Neuronal stem cell (in vitro differentiated cells): ENCODE results near the gene ZFTA.

ENCODE experiments used
- DNase-seq: peaks from one replicate; pipeline ENCODE4 v3.0.0-alpha.2; 2013; ENCODE audit warnings: low spot score
- H2AFZ ChIP-seq: one replicate; pipeline ENCODE4 v1.6.1; 2013; ENCODE audit warnings: mild to moderate bottlenecking, low read length, inconsistent platforms
- H2AK5ac ChIP-seq: 2 replicates; pipeline ENCODE4 v1.6.1; 2013; ENCODE audit warnings: low read depth, mild to moderate bottlenecking, inconsistent platforms, low read length, moderate library complexity, mixed read lengths
- H2BK120ac ChIP-seq: 2 replicates; pipeline ENCODE4 v1.6.1; 2013; ENCODE audit warnings: low read depth, mild to moderate bottlenecking, inconsistent platforms, low read length, moderate library complexity, mixed read lengths
- H2BK12ac ChIP-seq: one replicate; pipeline ENCODE4 v1.6.1; 2013; ENCODE audit warnings: low read length, inconsistent platforms
- H2BK15ac ChIP-seq: 2 replicates; pipeline ENCODE4 v1.6.1; 2013; ENCODE audit warnings: mild to moderate bottlenecking, low read length, inconsistent platforms, mixed read lengths
- H2BK5ac ChIP-seq: one replicate; pipeline ENCODE4 v1.6.1; 2013; ENCODE audit warnings: inconsistent platforms, mild to moderate bottlenecking, low read length, moderate library complexity
- H3K14ac ChIP-seq: one replicate; pipeline ENCODE4 v1.6.1; 2013; ENCODE audit warnings: low read length, inconsistent platforms
- H3K18ac ChIP-seq: 2 replicates; pipeline ENCODE4 v1.6.1; 2013; ENCODE audit warnings: low read length, inconsistent platforms
- H3K23ac ChIP-seq: 2 replicates; pipeline ENCODE4 v1.6.1; 2013; ENCODE audit warnings: low read depth, mild to moderate bottlenecking, mixed read lengths, low read length, inconsistent platforms; ENCODE audit not compliant: poor library complexity
- H3K27ac ChIP-seq: replicated peaks from 3 replicates; pipeline ENCODE4 v1.5.1; 2013; ENCODE audit warnings: low read length, inconsistent platforms
- H3K27me3 ChIP-seq, 3 experiments: 2 replicates each; pipeline ENCODE4 v1.6.1; 2013; ENCODE audit warnings: low read length in 3 of 3, mild to moderate bottlenecking in 2 of 3, inconsistent platforms in 1 of 3, low read depth in 1 of 3, mixed read lengths in 1 of 3, moderate library complexity in 1 of 3; ENCODE audit not compliant: control insufficient read depth in 3 of 3, insufficient read depth in 3 of 3
- H3K36me3 ChIP-seq, 2 donors: replicated peaks in 1 of 2; 2 replicates each; pipeline ENCODE4 v1.6.1; 2013; ENCODE audit warnings: low read length in 2 of 2; ENCODE audit not compliant: control insufficient read depth in 2 of 2, insufficient read depth in 2 of 2
- H3K4ac ChIP-seq: 2 replicates; pipeline ENCODE4 v1.6.1; 2013; ENCODE audit warnings: inconsistent platforms, mild to moderate bottlenecking, low read length, moderate library complexity
- H3K4me1 ChIP-seq, 2 donors: 1 replicate in 1 of 2; 2 replicates in 1 of 2; pipeline ENCODE4 v1.6.1; 2013; ENCODE audit warnings: low read length in 2 of 2, low read depth in 1 of 2; ENCODE audit not compliant: control insufficient read depth in 2 of 2, insufficient read depth in 1 of 2
- H3K4me2 ChIP-seq: one replicate; pipeline ENCODE4 v1.6.1; 2013; ENCODE audit warnings: mild to moderate bottlenecking, low read length, inconsistent platforms; ENCODE audit not compliant: insufficient read depth, poor library complexity, severe bottlenecking
- H3K4me3 ChIP-seq, 2 donors: 2 replicates each; pipeline ENCODE4 v1.5.1; 2013; ENCODE audit warnings: low read length in 2 of 2, mild to moderate bottlenecking in 2 of 2, inconsistent platforms in 1 of 2, moderate library complexity in 1 of 2
- H3K79me1 ChIP-seq: one replicate; pipeline ENCODE4 v1.6.1; 2013; ENCODE audit warnings: low read depth, mild to moderate bottlenecking, inconsistent platforms, low read length, moderate library complexity
- H3K9ac ChIP-seq: one replicate; pipeline ENCODE4 v1.6.1; 2013; ENCODE audit warnings: mild to moderate bottlenecking, low read depth, low read length, inconsistent platforms; ENCODE audit not compliant: poor library complexity
- H3K9me3 ChIP-seq, 2 donors: replicated peaks in 1 of 2; 2 replicates each; pipeline versions ENCODE3 to v1.6.1; 2013; ENCODE audit warnings: low read length in 2 of 2, mild to moderate bottlenecking in 2 of 2, inconsistent platforms in 1 of 2, low read depth in 1 of 2, mixed read lengths in 1 of 2, moderate library complexity in 1 of 2; ENCODE audit not compliant: control insufficient read depth in 2 of 2, insufficient read depth in 1 of 2
- H4K8ac ChIP-seq: one replicate; pipeline ENCODE4 v1.6.1; 2013; ENCODE audit warnings: low read depth, mild to moderate bottlenecking, inconsistent platforms, low read length, moderate library complexity
- H4K91ac ChIP-seq: one replicate; pipeline ENCODE4 v1.6.1; 2013; ENCODE audit warnings: low read length, low read depth, mild to moderate bottlenecking, inconsistent platforms; ENCODE audit not compliant: poor library complexity
- WGBS, 2 donors: extraction: QIAGEN DNeasy Blood & Tissue Kit; methylation state at CpG; one replicate each; pipeline ENCODE4 v1.1.7; 2013; ENCODE audit warnings: missing lambda C conversion rate in 2 of 2, mixed read lengths in 1 of 2; ENCODE audit not compliant: insufficient read length in 2 of 2, insufficient replicate concordance in 1 of 2; ENCODE audit errors: extremely low coverage in 2 of 2; 5-methylcytosine and 5-hydroxymethylcytosine counted together

ZFTA gene

GRCh38 chr11:63769042-63769713, 603 bp upstream of the ZFTA start:
- Histone ChIP-seq H3K27me3 (no peaks in the 10 kb centered on the region), H3K4ac (no peak overlapping the region), H3K9ac (peak overlapping the region; percentile 90), H3K4me1 (peaks cover 29 to 31% of the 10 kb centered on the region in 2 donors), H3K18ac (peak overlapping the region; percentile 98), H3K9me3 (no peaks in the 10 kb centered on the region), H2AK5ac (peak overlapping the region; percentile 72), H2BK120ac (no peak overlapping the region), H2BK12ac (no peak overlapping the region), H2BK15ac (peak overlapping the region; percentile 93), H3K4me2 (peak overlapping the region; percentile 95), H3K4me3 (peak overlapping the region; percentile 91 to 92), H2AFZ (peak overlapping the region; percentile 80), H3K79me1 (peaks cover 8% of the 10 kb centered on the region), H4K91ac (peak overlapping the region; percentile 60), H4K8ac (no peak overlapping the region), H3K23ac (no peak overlapping the region), H3K36me3 (peaks cover 6 to 27% of the 10 kb centered on the region in 2 donors), H3K14ac (peak overlapping the region; percentile 60), H3K27ac (peak overlapping the region; percentile 92), H2BK5ac (peak overlapping the region; percentile 93)
- peak; percentile 41 for DNase-seq
- no CpG with 5 or more reads among the region's 82 CpGs for WGBS, 2 donors

GRCh38 chr11:63767565-63768236, 874 bp downstream of the ZFTA start:
- no CpG with 5 or more reads among the region's 34 CpGs for WGBS, 2 donors
- H2AFZ ChIP-seq: peak overlapping the region; percentile 75
- DNase-seq: peak; percentile 89

GRCh38 chr11:63767267-63767564, 1.4 kb downstream of the ZFTA start:
- Histone ChIP-seq H3K79me1 (peaks cover 11% of the 10 kb centered on the region), H2BK12ac (no peak overlapping the region), H3K4me2 (peak overlapping the region; percentile 66), H3K4me3 (peak overlapping the region in 1 of 2 donors; percentile 92), H3K27ac (no peak overlapping the region), H3K9ac (no peak overlapping the region), H3K23ac (no peak overlapping the region), H3K14ac (no peak overlapping the region), H2BK15ac (no peak overlapping the region), H3K9me3 (no peaks in the 10 kb centered on the region), H2AFZ (no peak overlapping the region), H2BK5ac (no peak overlapping the region), H3K4ac (no peak overlapping the region), H3K36me3 (peaks cover 6 to 35% of the 10 kb centered on the region in 2 donors), H4K91ac (no peak overlapping the region), H2AK5ac (no peak overlapping the region), H3K4me1 (peaks cover 30 to 32% of the 10 kb centered on the region in 2 donors), H2BK120ac (no peak overlapping the region), H3K18ac (no peak overlapping the region), H4K8ac (no peak overlapping the region), H3K27me3 (no peaks in the 10 kb centered on the region)
- no CpG with 5 or more reads among the region's 4 CpGs for WGBS, 2 donors
- DNase-seq: no peak

More at GRCh38 chr11:63767565-63768236, 874 bp downstream of the ZFTA start:
- H3K79me1 ChIP-seq: peaks cover 11% of the 10 kb centered on the region
- H3K27ac ChIP-seq: peak overlapping the region; percentile 97
- no peak overlapping the region for H4K8ac ChIP-seq
- H3K36me3 ChIP-seq: peaks cover 6 to 31% of the 10 kb centered on the region in 2 donors
- no peak overlapping the region for H4K91ac ChIP-seq
- peak overlapping the region; percentile 83 for H2BK5ac ChIP-seq
- H2BK15ac ChIP-seq: peak overlapping the region; percentile 2
- no peak overlapping the region for H2BK12ac ChIP-seq
- H3K9me3 ChIP-seq: no peaks in the 10 kb centered on the region
- peak overlapping the region; percentile 2 for H3K4ac ChIP-seq
- H3K23ac ChIP-seq: no peak overlapping the region
- H2AK5ac ChIP-seq: peak overlapping the region; percentile 1
- H3K4me1 ChIP-seq: peaks cover 29 to 32% of the 10 kb centered on the region in 2 donors
- no peak overlapping the region for H3K14ac ChIP-seq
- H3K9ac ChIP-seq: no peak overlapping the region
- H2BK120ac ChIP-seq: no peak overlapping the region
- peak overlapping the region; percentile 95 for H3K18ac ChIP-seq
- H3K27me3 ChIP-seq: no peaks in the 10 kb centered on the region
- H3K4me3 ChIP-seq: peak overlapping the region; percentile 92 to 94
- H3K4me2 ChIP-seq: peak overlapping the region; percentile 66

GRCh38 chr11:63766531-63767235, 1.9 kb downstream of the ZFTA start:
- Histone ChIP-seq H3K14ac (no peak overlapping the region), H2BK12ac (no peak overlapping the region), H3K18ac (no peak overlapping the region), H3K4ac (no peak overlapping the region), H3K23ac (no peak overlapping the region), H3K9ac (no peak overlapping the region), H4K8ac (no peak overlapping the region), H2BK15ac (no peak overlapping the region), H3K9me3 (no peaks in the 10 kb centered on the region), H3K36me3 (peaks cover 6 to 41% of the 10 kb centered on the region in 2 donors), H3K79me1 (peaks cover 11% of the 10 kb centered on the region), H3K27ac (no peak overlapping the region), H3K4me3 (peak overlapping the region in 1 of 2 donors; percentile 92), H2AFZ (no peak overlapping the region), H3K27me3 (no peaks in the 10 kb centered on the region), H2BK5ac (no peak overlapping the region), H4K91ac (no peak overlapping the region), H3K4me2 (peak overlapping the region; percentile 66), H3K4me1 (peaks cover 31 to 35% of the 10 kb centered on the region in 2 donors), H2AK5ac (no peak overlapping the region), H2BK120ac (no peak overlapping the region)
- WGBS, 2 donors: no CpG with 5 or more reads among the region's 7 CpGs
- DNase-seq: no peak
